Subcutaneous adipose tissue (tissue), 4 donors: Measurements from ENCODE around the gene PTPN20. TPM values are rescaled to one million over a fixed set of nuclear protein-coding genes. Genes with fewer than 3 reads are reported as not detected.

Source experiments
- CTCF ChIP-seq: fragments of 450-650 bp; IDR thresholded peaks from one replicate; pipeline ENCODE4 v1.5.1; 2016; ENCODE audit warnings: low read depth, mild to moderate bottlenecking, control low read depth, antibody characterized with exemption, moderate library complexity
- total RNA-seq, 4 donors: library from RNA; depleted of rRNA; stranded (reverse); fragments of >200 nt; gene quantifications; one replicate each; pipeline ENCODE4 v1.1.0, GENCODE V29; 2016

Gene PTPN20
- total RNA-seq, 4 donors from 2014 or later = 1.1 to 4.2 (median 1.2) TPM; not detected in 1

- no peak for TF ChIP-seq CTCF
These were observed 117.2 kb downstream of the PTPN20 start for GRCh38 chr10:47028466-47028865.

- TF ChIP-seq CTCF = no peak
These were observed 118.2 kb downstream of the PTPN20 start for GRCh38 chr10:47029181-47030009.

- TF ChIP-seq CTCF = no peak
These were observed 119.0 kb downstream of the PTPN20 start for GRCh38 chr10:47030191-47030703.

GRCh38 chr10:47031211-47031900 lies 120.1 kb downstream of the PTPN20 start:
- no peak for TF ChIP-seq CTCF

- TF ChIP-seq CTCF = no peak
These were observed 120.8 kb downstream of the PTPN20 start for GRCh38 chr10:47031901-47032465.

- no peak for TF ChIP-seq CTCF
These were observed 121.9 kb downstream of the PTPN20 start for GRCh38 chr10:47033081-47033480.
